SK-N-SH treated with all-trans-retinoic acid at 6 μM for 48 hours (cell line): ENCODE results near the gene MRM3.

Experiments used
- ARNTL ChIP-seq: fragments of 450-650 bp; formaldehyde crosslinking; IDR thresholded peaks from 2 replicates; pipeline ENCODE4 v1.5.0; 2020; ENCODE audit warnings: low read depth, mild to moderate bottlenecking, moderate library complexity, borderline replicate concordance
- CSDC2 ChIP-seq: fragments of 250-450 bp; sonication (Bioruptor Pico); IDR thresholded peaks from 2 replicates; pipeline ENCODE4 v1.5.0; 2020; ENCODE audit warnings: mild to moderate bottlenecking, moderate library complexity
- GLIS3 ChIP-seq: fragments of 250-450 bp; sonication (Bioruptor Pico); IDR thresholded peaks from 2 replicates; pipeline ENCODE4 v1.5.0; 2020; ENCODE audit warnings: mild to moderate bottlenecking, moderate library complexity
- PATZ1 ChIP-seq: fragments of 250-450 bp; sonication (Bioruptor Pico); IDR thresholded peaks from 2 replicates; pipeline ENCODE4 v1.8.0; 2020; ENCODE audit warnings: mild to moderate bottlenecking, moderate library complexity, borderline replicate concordance
- RARB ChIP-seq: fragments of 250-450 bp; sonication (Bioruptor Pico); IDR thresholded peaks from 2 replicates; pipeline ENCODE4 v1.8.0; 2021; ENCODE audit warnings: mild to moderate bottlenecking, moderate library complexity
- SNAI2 ChIP-seq: fragments of 250-450 bp; sonication (Bioruptor Pico); IDR thresholded peaks from 2 replicates; pipeline ENCODE4 v1.5.0; 2020; ENCODE audit warnings: mild to moderate bottlenecking, moderate library complexity
- TCF4 ChIP-seq: fragments of 250-450 bp; sonication (Bioruptor Pico); IDR thresholded peaks from 2 replicates; pipeline ENCODE4 v1.8.0; 2021; ENCODE audit warnings: mild to moderate bottlenecking, moderate library complexity, borderline replicate concordance
- TOX ChIP-seq: fragments of 250-450 bp; sonication (Bioruptor Pico); IDR thresholded peaks from 2 replicates; pipeline ENCODE4 v1.8.0; 2021; ENCODE audit warnings: mild to moderate bottlenecking, moderate library complexity, borderline replicate concordance
- ZC3H10 ChIP-seq: fragments of 250-450 bp; sonication (Bioruptor Pico); IDR thresholded peaks from 2 replicates; pipeline ENCODE4 v1.5.1; 2021; ENCODE audit warnings: mild to moderate bottlenecking, moderate library complexity
- ZFP30 ChIP-seq: fragments of 450-650 bp; formaldehyde crosslinking; IDR thresholded peaks from 2 replicates; pipeline ENCODE4 v1.5.0; 2022; ENCODE audit warnings: mild to moderate bottlenecking, moderate library complexity
- ZNF8 ChIP-seq: fragments of 450-650 bp; formaldehyde crosslinking; IDR thresholded peaks from 2 replicates; pipeline ENCODE4 v1.5.0; 2020; ENCODE audit warnings: mild to moderate bottlenecking, moderate library complexity
- TF ChIP-seq, protein P1 (sequence below): fragments of 250-450 bp; sonication (Bioruptor Pico); IDR thresholded peaks from 2 replicates; pipeline ENCODE4 v1.5.1; 2021; ENCODE audit warnings: mild to moderate bottlenecking, moderate library complexity

DNA sequence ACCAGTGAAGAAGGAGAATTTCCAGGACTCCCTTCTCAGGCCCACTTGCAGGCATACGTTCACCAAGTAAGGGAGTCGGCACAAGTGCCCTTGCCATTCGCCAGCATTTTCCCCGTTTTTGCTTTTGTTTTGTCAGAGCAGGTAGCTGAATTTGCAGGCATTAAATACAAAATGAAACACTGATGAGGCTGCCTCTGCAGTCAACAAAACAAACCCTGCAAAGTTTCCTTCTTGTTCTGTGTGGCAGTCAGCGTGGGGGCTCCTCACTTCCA lies 7.9 kb upstream of the MRM3 start:
- no peak for TF ChIP-seq ZNF8 (CRISPR knock-in tag)
- TF ChIP-seq PATZ1 (CRISPR knock-in tag): no peak
- TF ChIP-seq ARNTL (CRISPR knock-in tag): no peak
- TF ChIP-seq TCF4 (CRISPR knock-in tag): no peak
- TF ChIP-seq ZFP30: no peak
- TF ChIP-seq RARB (CRISPR knock-in tag): no peak
- TF ChIP-seq TOX (CRISPR knock-in tag): no peak
- no peak for TF ChIP-seq ZC3H10 (CRISPR knock-in tag)
- TF ChIP-seq GLIS3: no peak
- TF ChIP-seq CSDC2 (CRISPR knock-in tag): no peak
- TF ChIP-seq, protein P1, sequence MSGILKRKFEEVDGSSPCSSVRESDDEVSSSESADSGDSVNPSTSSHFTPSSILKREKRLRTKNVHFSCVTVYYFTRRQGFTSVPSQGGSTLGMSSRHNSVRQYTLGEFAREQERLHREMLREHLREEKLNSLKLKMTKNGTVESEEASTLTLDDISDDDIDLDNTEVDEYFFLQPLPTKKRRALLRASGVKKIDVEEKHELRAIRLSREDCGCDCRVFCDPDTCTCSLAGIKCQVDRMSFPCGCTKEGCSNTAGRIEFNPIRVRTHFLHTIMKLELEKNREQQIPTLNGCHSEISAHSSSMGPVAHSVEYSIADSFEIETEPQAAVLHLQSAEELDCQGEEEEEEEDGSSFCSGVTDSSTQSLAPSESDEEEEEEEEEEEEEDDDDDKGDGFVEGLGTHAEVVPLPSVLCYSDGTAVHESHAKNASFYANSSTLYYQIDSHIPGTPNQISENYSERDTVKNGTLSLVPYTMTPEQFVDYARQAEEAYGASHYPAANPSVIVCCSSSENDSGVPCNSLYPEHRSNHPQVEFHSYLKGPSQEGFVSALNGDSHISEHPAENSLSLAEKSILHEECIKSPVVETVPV (CRISPR knock-in tag): no peak
- TF ChIP-seq SNAI2: no peak
